Measurements from ENCODE around the gene CPT1C.
A peak's percentile ranks its signal among the peaks of the same experiment; 100 is the strongest.

Gene CPT1C

DNA sequence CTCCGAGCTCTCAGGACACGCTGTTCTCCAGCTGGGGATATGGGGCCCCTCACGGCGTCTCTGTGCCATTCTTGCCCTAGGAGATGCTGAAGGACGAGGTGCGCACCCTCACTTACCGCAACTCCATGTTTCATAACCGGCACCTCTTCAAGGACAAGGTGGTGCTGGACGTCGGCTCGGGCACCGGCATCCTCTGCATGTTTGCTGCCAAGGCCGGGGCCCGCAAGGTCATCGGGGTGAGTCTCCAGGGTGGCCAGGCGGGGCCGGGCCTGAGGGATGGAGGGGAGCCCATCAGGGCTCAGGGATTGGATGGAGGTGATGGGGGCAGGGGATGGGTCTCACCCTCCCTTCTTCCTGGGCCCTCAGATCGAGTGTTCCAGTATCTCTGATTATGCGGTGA is 9.1 kb upstream of the CPT1C start:
- DNase-seq (ENCODE audit: low read depth, low spot score), result no peak

- DNase-seq (ENCODE audit: low read depth, low spot score), result no peak
These were observed 8.6 kb upstream of the CPT1C start for GRCh38 chr19:49682274-49682673.

DNA sequence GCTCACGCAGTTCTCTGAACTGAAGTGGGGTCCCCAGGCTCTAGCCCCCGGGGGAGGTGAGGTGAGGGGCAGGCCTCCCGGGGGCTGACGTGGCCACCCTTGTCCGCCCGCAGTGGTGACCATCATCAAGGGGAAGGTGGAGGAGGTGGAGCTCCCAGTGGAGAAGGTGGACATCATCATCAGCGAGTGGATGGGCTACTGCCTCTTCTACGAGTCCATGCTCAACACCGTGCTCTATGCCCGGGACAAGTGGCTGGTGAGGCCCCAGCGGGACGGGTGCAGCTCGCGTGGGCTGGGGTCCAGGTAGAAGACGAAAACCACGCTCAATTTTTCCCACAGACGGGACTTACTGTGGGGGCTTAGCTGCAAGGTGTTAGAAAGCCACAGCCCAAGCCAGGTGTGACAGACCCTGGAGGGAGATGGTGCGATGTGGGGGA is 7.1 kb upstream of the CPT1C start:
- no peak for DNase-seq (ENCODE audit: low read depth, low spot score)

DNA sequence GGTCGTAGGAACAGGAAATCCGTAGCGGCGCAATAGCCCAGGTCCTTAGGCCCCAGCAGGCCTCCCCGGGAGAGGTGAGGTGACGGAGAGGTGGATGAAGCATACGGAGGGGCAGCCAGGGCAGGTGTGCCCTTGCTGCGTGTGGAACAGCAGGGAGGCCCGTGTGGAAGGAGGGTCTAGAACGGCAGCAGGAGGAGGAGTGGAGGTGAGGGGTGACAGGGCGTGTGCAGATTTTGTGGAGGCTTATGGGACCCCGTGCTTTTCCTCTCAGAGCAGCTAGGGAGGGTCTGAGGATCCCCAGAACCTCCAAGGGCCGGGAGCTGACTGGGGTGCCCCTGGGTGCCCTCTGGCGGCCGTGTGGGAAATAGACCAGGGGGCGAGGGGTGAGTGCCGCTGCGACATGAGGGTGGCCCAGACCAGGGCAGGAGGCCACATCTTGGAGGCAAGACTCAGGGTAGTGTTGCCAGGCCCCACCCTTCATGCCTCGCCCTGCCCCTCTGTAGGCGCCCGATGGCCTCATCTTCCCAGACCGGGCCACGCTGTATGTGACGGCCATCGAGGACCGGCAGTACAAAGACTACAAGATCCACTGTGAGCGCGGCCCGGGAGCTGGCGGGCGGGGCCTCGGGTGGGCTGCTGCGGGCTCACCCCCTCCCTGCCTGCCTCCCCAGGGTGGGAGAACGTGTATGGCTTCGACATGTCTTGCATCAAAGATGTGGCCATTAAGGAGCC is 6.5 kb upstream of the CPT1C start:
- DNase-seq (ENCODE audit: low read depth, low spot score), result no peak

DNA sequence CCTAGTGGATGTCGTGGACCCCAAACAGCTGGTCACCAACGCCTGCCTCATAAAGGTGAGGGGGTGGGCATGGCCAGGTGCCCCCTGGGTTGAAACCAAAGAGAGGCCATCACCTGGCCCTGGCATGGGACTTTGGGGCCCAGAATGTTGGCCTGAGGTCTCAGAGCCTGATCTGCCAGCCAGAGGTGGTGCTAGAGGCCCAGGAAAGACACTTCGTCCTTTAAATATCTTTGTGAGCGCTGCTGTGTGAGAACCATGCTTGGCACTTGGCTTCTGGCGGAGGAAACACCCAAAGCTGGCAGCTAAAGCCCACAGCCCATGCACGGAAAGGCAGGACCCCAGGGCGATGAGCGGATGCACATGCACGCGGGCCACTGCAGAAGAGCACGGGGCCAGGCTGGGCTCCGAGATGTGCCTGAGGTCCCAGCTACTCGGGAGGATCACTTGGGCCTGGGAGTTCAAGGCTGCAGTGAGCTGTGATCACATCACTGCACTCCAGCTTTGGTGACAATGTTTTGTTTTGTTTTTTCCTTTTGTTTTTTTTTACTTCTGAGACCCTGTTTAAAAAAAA is 5.8 kb upstream of the CPT1C start:
- no peak for DNase-seq (ENCODE audit: low read depth, low spot score)

DNA sequence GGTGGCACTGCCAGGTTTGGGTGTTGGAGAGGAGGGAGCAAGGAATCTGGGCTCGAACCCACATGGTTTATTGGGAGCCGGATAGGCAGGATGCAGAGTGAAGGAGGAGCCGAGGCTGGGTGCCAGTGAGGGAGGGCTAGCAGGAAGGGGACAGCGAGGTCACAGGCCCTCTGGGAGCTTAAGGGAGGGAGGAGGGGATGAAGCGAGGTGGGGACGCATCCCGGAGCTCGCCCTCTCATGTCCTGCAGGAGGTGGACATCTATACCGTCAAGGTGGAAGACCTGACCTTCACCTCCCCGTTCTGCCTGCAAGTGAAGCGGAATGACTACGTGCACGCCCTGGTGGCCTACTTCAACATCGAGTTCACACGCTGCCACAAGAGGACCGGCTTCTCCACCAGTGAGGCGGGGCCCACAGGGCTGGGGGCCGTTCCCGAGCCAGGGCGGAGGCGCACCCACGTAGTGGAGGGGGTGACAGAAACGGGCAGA is 5.0 kb upstream of the CPT1C start:
- no peak for DNase-seq (ENCODE audit: low read depth, low spot score)

GRCh38 chr19:49686503-49687088 is 4.3 kb upstream of the CPT1C start:
- no peak for DNase-seq (ENCODE audit: low read depth, low spot score)

DNA sequence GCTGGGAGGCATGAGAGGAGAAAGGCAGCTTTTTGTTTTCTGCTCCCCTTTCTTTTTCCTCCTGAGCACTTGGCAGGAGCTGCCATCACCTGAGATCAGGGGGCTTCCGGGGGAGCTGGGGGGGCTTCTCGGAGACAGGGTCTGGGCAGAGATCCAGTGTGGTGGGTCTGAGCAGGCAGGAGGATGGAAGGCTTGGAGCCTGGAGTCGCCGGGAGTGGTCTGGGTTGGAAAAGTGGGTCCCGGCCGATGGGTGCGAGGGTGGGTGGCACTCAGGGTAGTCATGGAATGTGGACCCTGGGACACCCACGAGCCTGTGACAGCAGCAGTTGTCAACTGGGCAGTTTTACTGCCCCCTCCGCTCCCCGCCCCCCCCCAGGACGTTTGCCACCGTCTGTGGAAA is 3.8 kb upstream of the CPT1C start:
- no peak for DNase-seq (ENCODE audit: low read depth, low spot score)

DNA sequence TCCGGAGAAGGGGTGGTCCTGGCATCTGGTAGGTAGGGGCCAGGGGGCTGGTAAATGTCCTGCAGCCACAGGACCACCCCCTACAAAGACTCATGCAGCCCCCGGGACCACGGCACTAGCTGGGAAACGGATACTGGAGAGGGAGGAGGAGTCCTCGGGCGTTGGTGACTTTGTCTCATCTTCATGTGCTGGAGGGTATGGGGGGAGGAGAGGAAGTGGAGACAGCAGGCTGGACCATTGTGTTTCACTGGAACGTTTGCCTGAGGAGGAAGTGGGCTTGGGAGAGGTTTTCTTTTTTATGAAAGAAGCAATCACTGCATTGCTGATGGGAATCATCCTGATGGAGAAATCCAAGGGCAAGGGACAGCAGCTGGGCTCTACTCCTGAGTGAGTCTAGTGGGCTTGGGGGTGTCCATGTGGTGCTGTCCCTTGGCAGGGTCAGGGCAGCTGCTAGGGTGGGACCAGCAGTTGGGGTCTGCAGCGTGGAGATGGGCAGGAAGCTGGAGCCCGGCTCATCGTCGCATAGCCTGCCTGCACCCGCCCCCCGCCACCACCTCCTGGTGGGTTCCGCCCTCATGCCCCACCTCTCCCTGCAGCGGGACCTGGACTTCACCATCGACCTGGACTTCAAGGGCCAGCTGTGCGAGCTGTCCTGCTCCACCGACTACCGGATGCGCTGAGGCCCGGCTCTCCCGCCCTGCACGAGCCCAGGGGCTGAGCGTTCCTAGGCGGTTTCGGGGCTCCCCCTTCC is 3.2 kb upstream of the CPT1C start:
- no peak for DNase-seq (ENCODE audit: low read depth, low spot score)

DNA sequence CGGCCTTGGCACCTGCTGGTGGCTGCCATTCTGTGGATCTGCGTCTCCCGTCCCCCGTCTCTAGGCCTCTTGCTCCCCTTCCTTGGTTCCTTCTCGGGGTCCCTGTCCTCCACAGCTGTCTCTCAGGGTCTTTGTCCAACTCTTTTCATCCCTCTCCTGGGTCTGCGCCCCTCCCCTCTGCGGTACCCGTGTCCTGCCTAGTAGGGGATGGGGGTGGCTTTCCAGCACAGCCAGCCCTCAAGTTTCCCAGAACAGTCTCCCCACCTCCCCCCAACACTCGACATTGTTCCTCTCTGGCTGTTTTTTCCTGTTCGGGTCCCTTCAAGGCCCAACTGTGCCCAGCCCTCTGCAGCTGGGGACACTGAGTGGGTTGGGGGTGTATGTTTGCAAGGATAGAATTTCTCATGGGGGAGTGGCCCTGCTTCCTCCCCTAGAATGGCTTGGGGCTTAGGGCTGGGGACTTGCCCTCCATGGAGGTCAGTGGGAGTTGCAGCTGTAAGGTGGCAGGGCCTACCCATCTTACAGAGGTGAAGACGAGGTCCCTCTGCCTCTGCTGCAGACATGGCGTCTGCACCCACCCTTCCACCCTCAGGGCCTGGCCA is 2.3 kb upstream of the CPT1C start:
- no peak for DNase-seq (ENCODE audit: low read depth, low spot score)

- DNase-seq (ENCODE audit: low read depth, low spot score), result no peak
These were observed 1.5 kb upstream of the CPT1C start, which contains the start of gene ADM5 for GRCh38 chr19:49689133-49690078. Gene ADM5 (plus strand): TSS chr19:49689594. CDS start chr19:49689838, 244 bp downstream.

- DNase-seq (ENCODE audit: low read depth, low spot score), result no peak
These were observed 749 bp upstream of the CPT1C start for GRCh38 chr19:49690079-49690655.

DNA sequence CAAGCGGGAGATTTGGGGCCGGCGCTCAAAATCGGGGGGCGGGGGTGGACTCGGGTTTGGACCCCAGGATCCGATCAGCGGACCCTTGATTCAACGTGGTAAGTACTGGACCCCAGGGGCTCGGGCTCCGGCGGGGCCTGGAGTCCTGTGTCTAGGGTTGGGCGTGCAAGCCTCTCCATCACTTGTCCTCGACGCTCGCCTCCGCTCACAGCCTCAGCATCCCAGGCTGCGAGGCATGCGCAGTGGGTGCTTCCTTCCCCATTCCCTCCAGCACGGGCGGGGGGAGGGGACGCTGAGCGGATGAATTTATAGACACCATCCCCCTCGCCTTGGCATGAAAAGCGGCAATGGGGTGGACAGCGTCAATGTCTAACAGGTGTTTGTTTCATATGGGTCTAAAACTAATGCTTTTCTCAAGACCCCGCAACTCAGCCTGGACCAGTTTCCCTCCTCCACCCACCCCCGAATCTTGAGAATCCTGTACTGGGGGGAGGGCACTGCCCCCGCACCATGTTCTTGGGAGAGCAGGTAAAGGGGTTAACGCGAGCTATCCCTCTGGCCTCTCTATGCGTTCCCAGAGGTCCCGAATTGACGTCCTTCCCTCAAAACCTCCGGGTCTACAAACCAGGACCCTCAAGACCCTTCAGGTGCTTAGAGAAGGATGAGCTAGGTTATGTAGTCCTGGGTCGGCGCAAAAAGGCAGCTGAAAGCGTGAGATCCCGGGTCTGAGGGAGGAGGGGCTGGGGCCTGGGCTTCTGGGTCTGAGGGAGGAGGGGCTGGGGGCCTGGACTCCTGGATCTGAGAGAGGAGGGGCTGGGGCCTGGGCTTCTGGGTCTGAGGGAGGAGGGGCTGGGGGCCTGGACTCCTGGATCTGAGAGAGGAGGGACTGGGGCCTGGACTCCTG is 579 bp downstream of the CPT1C start:
- DNase-seq (ENCODE audit: low read depth, low spot score), result peak; percentile 41

- no peak for DNase-seq (ENCODE audit: low read depth, low spot score)
These were observed 1.2 kb downstream of the CPT1C start for GRCh38 chr19:49692147-49692506.

GRCh38 chr19:49696115-49696514 is 5.2 kb downstream of the CPT1C start:
- no peak for DNase-seq (ENCODE audit: low read depth, low spot score)

GRCh38 chr19:49696865-49697264 is 5.9 kb downstream of the CPT1C start:
- DNase-seq (ENCODE audit: low read depth, low spot score), result no peak

- no peak for DNase-seq (ENCODE audit: low read depth, low spot score)
These were observed 8.4 kb downstream of the CPT1C start for GRCh38 chr19:49699364-49699763.

DNA sequence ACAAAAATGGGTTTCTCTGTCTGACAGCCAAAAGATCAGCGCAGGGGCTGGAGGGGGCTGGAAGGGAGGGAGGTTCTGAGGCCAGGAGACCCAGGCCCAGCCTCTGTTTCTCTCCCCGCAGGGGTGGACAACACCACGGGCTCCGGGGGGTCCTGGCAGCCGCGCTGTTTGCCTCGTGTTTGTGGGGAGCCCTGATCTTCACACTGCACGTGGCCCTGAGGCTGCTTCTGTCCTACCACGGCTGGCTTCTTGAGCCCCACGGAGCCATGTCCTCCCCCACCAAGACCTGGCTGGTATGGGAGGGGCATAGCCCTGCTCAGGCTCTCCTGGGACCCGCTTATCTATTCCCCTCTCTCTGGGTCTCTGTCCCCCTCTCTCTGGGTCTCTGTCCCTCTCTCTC is 9.6 kb downstream of the CPT1C start:
- no peak for DNase-seq (ENCODE audit: low read depth, low spot score)

DNA sequence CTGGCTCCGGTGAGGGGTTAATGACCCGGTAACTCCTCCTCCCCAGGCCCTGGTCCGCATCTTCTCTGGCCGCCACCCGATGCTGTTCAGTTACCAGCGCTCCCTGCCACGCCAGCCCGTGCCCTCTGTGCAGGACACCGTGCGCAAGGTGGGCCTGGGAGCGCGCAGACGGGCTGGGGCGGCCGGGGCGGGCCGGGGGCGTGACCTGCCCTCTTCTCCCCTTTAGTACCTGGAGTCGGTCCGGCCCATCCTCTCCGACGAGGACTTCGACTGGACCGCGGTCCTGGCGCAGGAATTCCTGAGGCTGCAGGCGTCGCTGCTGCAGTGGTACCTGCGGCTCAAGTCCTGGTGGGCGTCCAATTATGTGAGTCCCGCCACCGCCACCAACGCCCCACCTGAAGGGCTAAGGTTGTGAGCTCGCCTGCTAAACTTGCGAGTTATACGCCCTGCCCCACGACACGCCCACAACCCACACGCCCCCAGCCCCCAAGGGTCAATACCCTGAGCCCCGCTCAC is 10.4 kb downstream of the CPT1C start:
- no peak for DNase-seq (ENCODE audit: low read depth, low spot score)

Measured in smooth muscle cell of the brain vasculature (primary cell).